ENCODE results near the gene PROM2.

The PROM2 gene

GRCh38 chr2:95314598-95314963 is 40.3 kb downstream of the PROM2 start:
- no peak overlapping the region for H3K27ac ChIP-seq
- TF ChIP-seq ZFX (IDR thresholded peaks at IDR 0.05; ENCODE audit: borderline replicate concordance) (no peak), CTCF (IDR thresholded peaks at IDR 0.05) (no peak)

- no peak overlapping the region for H3K27ac ChIP-seq
- TF ChIP-seq CTCF (IDR thresholded peaks at IDR 0.05) = peak; percentile 82
- TF ChIP-seq ZFX (IDR thresholded peaks at IDR 0.05; ENCODE audit: borderline replicate concordance) = no peak
Observed at GRCh38 chr2:95314964-95315611, 40.8 kb downstream of the PROM2 start.

GRCh38 chr2:95315801-95316411 is 41.7 kb downstream of the PROM2 start:
- H3K27ac ChIP-seq = no peak overlapping the region
- TF ChIP-seq ZFX (IDR thresholded peaks at IDR 0.05; ENCODE audit: borderline replicate concordance) (no peak), CTCF (IDR thresholded peaks at IDR 0.05) (no peak)

GRCh38 chr2:95316466-95317122 is 42.3 kb downstream of the PROM2 start:
- no peak for TF ChIP-seq ZFX (IDR thresholded peaks at IDR 0.05; ENCODE audit: borderline replicate concordance)
- no peak for TF ChIP-seq CTCF (IDR thresholded peaks at IDR 0.05)
- H3K27ac ChIP-seq = no peak overlapping the region

GRCh38 chr2:95317123-95317500 is 42.9 kb downstream of the PROM2 start:
- H3K27ac ChIP-seq = no peak overlapping the region
- TF ChIP-seq ZFX (IDR thresholded peaks at IDR 0.05; ENCODE audit: borderline replicate concordance) (no peak), CTCF (IDR thresholded peaks at IDR 0.05) (no peak)

GRCh38 chr2:95317665-95318425 is 43.6 kb downstream of the PROM2 start:
- TF ChIP-seq ZFX (IDR thresholded peaks at IDR 0.05; ENCODE audit: borderline replicate concordance) = no peak
- no peak for TF ChIP-seq CTCF (IDR thresholded peaks at IDR 0.05)
- H3K27ac ChIP-seq = no peak overlapping the region

Data from 22Rv1 (cell line).